Mesodermal cell (in vitro differentiated cells): ENCODE results near the gene RGL3.
"Not testable (repeated sequence)": the region's sequence is repeated elsewhere in the genome, so short reads cannot be mapped to it uniquely, and the experiment has no call there.

ENCODE experiments used
- H3K27ac ChIP-seq: 2 replicates; pipeline ENCODE4 v1.7.0; 2013; ENCODE audit warnings: mild to moderate bottlenecking, low read depth, low read length, moderate library complexity; ENCODE audit not compliant: severe bottlenecking
- H3K36me3 ChIP-seq: 2 replicates; pipeline ENCODE4 v1.7.1; 2013; ENCODE audit warnings: mild to moderate bottlenecking, low read length, moderate library complexity; ENCODE audit not compliant: control insufficient read depth, insufficient read depth
- H3K4me1 ChIP-seq: one replicate; pipeline ENCODE4 v1.7.1; 2013; ENCODE audit warnings: mild to moderate bottlenecking, low read length; ENCODE audit not compliant: insufficient read depth, control insufficient read depth, poor library complexity, severe bottlenecking
- H3K4me3 ChIP-seq: 2 replicates; pipeline ENCODE4 v1.7.0; 2013; ENCODE audit warnings: low read length, control low read depth, mild to moderate bottlenecking; ENCODE audit not compliant: insufficient read depth, poor library complexity, severe bottlenecking; ENCODE audit errors: extremely low read depth
- H3K9me3 ChIP-seq: 2 replicates; pipeline ENCODE4 v1.7.1; 2013; ENCODE audit warnings: mild to moderate bottlenecking, low read length, moderate library complexity; ENCODE audit not compliant: control insufficient read depth
- WGBS, 2 experiments: methylation state at CpG; one replicate each; pipeline ENCODE4 v1.1.5; 2013; ENCODE audit warnings: missing lambda C conversion rate in 2 of 2; ENCODE audit not compliant: insufficient coverage in 2 of 2; 5-methylcytosine and 5-hydroxymethylcytosine counted together

RGL3 gene

GRCh38 chr19:11418094-11418548, 993 bp downstream of the RGL3 start:
- 0 to 3% methylated on average over 9 to 12 of the region's 16 CpGs for WGBS, 2 experiments
- peak overlapping the region; percentile 33 for H3K4me3 ChIP-seq
- H3K9me3 ChIP-seq = peaks cover 7% of the 10 kb centered on the region
- H3K4me1 ChIP-seq = peaks cover 12% of the 10 kb centered on the region
- H3K36me3 ChIP-seq = no peaks in the 10 kb centered on the region
- no peak overlapping the region for H3K27ac ChIP-seq

- Histone ChIP-seq H3K4me3 (no peak overlapping the region), H3K9me3 (peaks cover under 1% of the 10 kb centered on the region), H3K27ac (no peak overlapping the region), H3K4me1 (peaks cover 12% of the 10 kb centered on the region), H3K36me3 (no peaks in the 10 kb centered on the region)
- WGBS, 2 experiments = 89% methylated on average over 8 to 10 of the region's 17 CpGs
These were observed 2.6 kb downstream of the RGL3 start for GRCh38 chr19:11416346-11417052.

- Histone ChIP-seq H3K36me3 (no peaks in the 10 kb centered on the region), H3K27ac (no peak overlapping the region), H3K4me1 (peaks cover 4% of the 10 kb centered on the region), H3K9me3 (no peaks in the 10 kb centered on the region), H3K4me3 (no peak overlapping the region)
- WGBS, 2 experiments = 91 to 100% methylated on average over 1 to 2 of the region's 2 CpGs
These were observed 4.6 kb downstream of the RGL3 start for GRCh38 chr19:11414544-11414943.

GRCh38 chr19:11410682-11411081, 8.4 kb downstream of the RGL3 start:
- WGBS, 2 experiments = 64 to 82% methylated on average over 1 to 7 of the region's 8 CpGs
- no peaks in the 10 kb centered on the region for H3K36me3 ChIP-seq
- no peak overlapping the region for H3K27ac ChIP-seq
- no peaks in the 10 kb centered on the region for H3K9me3 ChIP-seq
- no peaks in the 10 kb centered on the region for H3K4me1 ChIP-seq
- no peak overlapping the region for H3K4me3 ChIP-seq

- no peak overlapping the region for H3K4me3 ChIP-seq
- H3K36me3 ChIP-seq = no peaks in the 10 kb centered on the region
- WGBS, 2 experiments = 86 to 90% methylated on average over 2 to 3 of the region's 4 CpGs
- H3K9me3 ChIP-seq = no peaks in the 10 kb centered on the region
- no peaks in the 10 kb centered on the region for H3K4me1 ChIP-seq
- H3K27ac ChIP-seq = no peak overlapping the region
These were observed 10.5 kb downstream of the RGL3 start for GRCh38 chr19:11408591-11408990.

GRCh38 chr19:11406703-11407236, 12.3 kb downstream of the RGL3 start:
- H3K4me1 ChIP-seq, H3K36me3 ChIP-seq, H3K27ac ChIP-seq, H3K4me3 ChIP-seq, H3K9me3 ChIP-seq: not testable (repeated sequence)
- WGBS, 2 experiments = 66 to 91% methylated on average over 10 to 11 of the region's 12 CpGs

GRCh38 chr19:11405846-11406643, 13.1 kb downstream of the RGL3 start:
- H3K36me3 ChIP-seq = no peaks in the 10 kb centered on the region
- H3K27ac ChIP-seq = no peak overlapping the region
- WGBS, 2 experiments = 34 to 46% methylated on average over 27 to 43 of the region's 44 CpGs
- H3K4me1 ChIP-seq = no peaks in the 10 kb centered on the region
- H3K4me3 ChIP-seq = no peak overlapping the region
- no peaks in the 10 kb centered on the region for H3K9me3 ChIP-seq

- no peaks in the 10 kb centered on the region for H3K9me3 ChIP-seq
- H3K4me3 ChIP-seq = no peak overlapping the region
- 74 to 85% methylated on average over 8 to 9 of the region's 9 CpGs for WGBS, 2 experiments
- no peaks in the 10 kb centered on the region for H3K4me1 ChIP-seq
- no peak overlapping the region for H3K27ac ChIP-seq
- no peaks in the 10 kb centered on the region for H3K36me3 ChIP-seq
These were observed 14.4 kb downstream of the RGL3 start for GRCh38 chr19:11404588-11405222.

GRCh38 chr19:11401808-11402543, 17.1 kb downstream of the RGL3 start:
- Histone ChIP-seq H3K27ac (no peak overlapping the region), H3K36me3 (no peaks in the 10 kb centered on the region), H3K4me1 (no peaks in the 10 kb centered on the region), H3K4me3 (no peak overlapping the region), H3K9me3 (no peaks in the 10 kb centered on the region)
- 89 to 93% methylated on average over 5 to 8 of the region's 9 CpGs for WGBS, 2 experiments

- Histone ChIP-seq H3K36me3 (no peaks in the 10 kb centered on the region), H3K4me3 (no peak overlapping the region), H3K4me1 (no peaks in the 10 kb centered on the region), H3K9me3 (no peaks in the 10 kb centered on the region), H3K27ac (no peak overlapping the region)
- no CpG with 5 or more reads among the region's 1 CpG for WGBS, 2 experiments
These were observed 18.3 kb downstream of the RGL3 start for GRCh38 chr19:11400798-11401197.
